GM12892 (cell line): ENCODE measurements around the gene RPP25L.

Experiments
- POLR2A ChIP-seq: IDR thresholded peaks from 2 replicates; pipeline ENCODE4 v1.6.1; 2011; ENCODE audit warnings: low read depth, low read length, control low read depth
- POLR2AphosphoS5 ChIP-seq: IDR thresholded peaks from 2 replicates; pipeline ENCODE4 v1.6.1; 2011; ENCODE audit warnings: low read depth, low read length, control low read depth
- TAF1 ChIP-seq: IDR thresholded peaks from 2 replicates; pipeline ENCODE4 v1.6.1; 2011; ENCODE audit warnings: low read depth, mild to moderate bottlenecking, control low read depth, low read length, borderline replicate concordance

GRCh38 chr9:34581318-34581717 is 30.6 kb downstream of the RPP25L start:
- no peak for TF ChIP-seq POLR2AphosphoS5
- TF ChIP-seq POLR2A = no peak
- no peak for TF ChIP-seq TAF1
